Caco-2 (cell line): Measurements from ENCODE around the gene SNX30. TPM values are rescaled to one million over a fixed set of nuclear protein-coding genes. Genes with fewer than 3 reads are reported as not detected.

Experiments used
- BruUV-seq: library from RNA; stranded (reverse); fragments of 400-500 nt; replicated peaks from 2 replicates; lab custom pipeline; 2021; lab: Mats Ljungman, UMichigan
- CTCF ChIA-PET: fragments of 300-600 bp; sonication (Branson Sonifier 250); formaldehyde crosslinking; loops from one replicate; lab custom pipeline; 2022; ENCODE audit warnings: antibody characterized with exemption; lab: Charles Lee
- POLR2A ChIA-PET: fragments of 300-600 bp; sonication (Branson Sonifier 250); formaldehyde crosslinking; loops from one replicate; lab custom pipeline; 2022; ENCODE audit warnings: antibody characterized with exemption; lab: Charles Lee
- DNase-seq, 2 experiments: peaks; one replicate each; pipeline versions ENCODE4 v3.0.0 to v3.0.0-alpha.2; 2020 to 2022
- H3K27me3 ChIP-seq: replicated peaks from 2 replicates; pipeline ENCODE4 v1.6.0; 2011; ENCODE audit warnings: low read length; ENCODE audit not compliant: control insufficient read depth, insufficient read depth
- H3K36me3 ChIP-seq: 2 replicates; pipeline ENCODE4 v1.5.1; 2011; ENCODE audit warnings: low read length; ENCODE audit not compliant: control insufficient read depth, insufficient read depth
- H3K4me1 ChIP-seq: fragments of 250-450 bp; sonication (Bioruptor Pico); 2 replicates; pipeline ENCODE4 v1.5.1; 2020; ENCODE audit warnings: mild to moderate bottlenecking
- H3K4me3 ChIP-seq: 2 replicates; pipeline ENCODE4 v1.5.1; 2011; ENCODE audit warnings: low read depth, mild to moderate bottlenecking, control low read depth, low read length
- H3K9me3 ChIP-seq: fragments of 250-450 bp; sonication (Bioruptor Pico); 2 replicates; pipeline ENCODE4 v1.5.1; 2020; ENCODE audit warnings: mild to moderate bottlenecking, moderate library complexity
- H3K27ac Mint-ChIP-seq: one replicate; pipeline ENCODE4 v1.8.0; 2022; ENCODE audit warnings: mixed read lengths; ENCODE audit not compliant: unreplicated experiment
- H3K27me3 Mint-ChIP-seq: one replicate; pipeline ENCODE4 v1.8.0; 2022; ENCODE audit warnings: mixed read lengths; ENCODE audit not compliant: insufficient read depth, unreplicated experiment
- H3K36me3 Mint-ChIP-seq: one replicate; pipeline ENCODE4 v1.8.0; 2022; ENCODE audit warnings: mild to moderate bottlenecking, mixed read lengths; ENCODE audit not compliant: insufficient read depth, unreplicated experiment
- H3K4me1 Mint-ChIP-seq: one replicate; pipeline ENCODE4 v1.8.0; 2022; ENCODE audit warnings: low read depth, mixed read lengths; ENCODE audit not compliant: unreplicated experiment
- H3K4me3 Mint-ChIP-seq: one replicate; pipeline ENCODE4 v1.8.0; 2022; ENCODE audit warnings: mild to moderate bottlenecking, moderate library complexity, mixed read lengths; ENCODE audit not compliant: unreplicated experiment
- H3K9me3 Mint-ChIP-seq: one replicate; pipeline ENCODE4 v1.8.0; 2022; ENCODE audit warnings: mixed read lengths; ENCODE audit not compliant: unreplicated experiment
- CTCF ChIP-seq, 2 experiments: fragments of 200-600 bp in 1 of 2; IDR thresholded peaks; 1 replicate in 1 of 2; 2 replicates in 1 of 2; pipeline versions ENCODE4 v1.5.1 to v1.8.0; 2011 to 2022; ENCODE audit warnings: antibody characterized with exemption in 1 of 2, control low read depth in 1 of 2, inconsistent platforms in 1 of 2, low read depth in 1 of 2, low read length in 1 of 2, mild to moderate bottlenecking in 1 of 2, moderate library complexity in 1 of 2; ENCODE audit not compliant: insufficient read depth in 1 of 2, severe bottlenecking in 1 of 2, unreplicated experiment in 1 of 2
- intact Hi-C: fragments of 100-400 bp; cut with micrococcal nuclease; formaldehyde crosslinking; loops from one replicate; pipeline ENCODE4 v1.10.0; 2022; ENCODE audit not compliant: unreplicated experiment
- total RNA-seq: library from RNA; stranded (reverse); gene quantifications from 2 replicates; pipeline ENCODE4 v1.2.3, GENCODE V29; 2022

The SNX30 gene
- total RNA-seq, 1 experiment from 2014 or later = 21.8 TPM

- Mint-ChIP-seq H3K27me3 (no peaks in the 10 kb centered on the region), H3K9me3 (no peaks in the 10 kb centered on the region), H3K27ac (no peak overlapping the region), H3K36me3 (peaks cover 4% of the 10 kb centered on the region), H3K4me3 (no peak overlapping the region), H3K4me1 (peaks cover 5% of the 10 kb centered on the region)
- Histone ChIP-seq H3K9me3 (no peaks in the 10 kb centered on the region), H3K4me3 (no peak overlapping the region), H3K4me1 (peaks cover 3% of the 10 kb centered on the region; the same call in 1 of the 2 replicates), H3K36me3 (no peaks in the 10 kb centered on the region), H3K27me3 (no peaks in the 10 kb centered on the region)
- POLR2A ChIA-PET = no interaction called here
- BruUV-seq = no TSS peak
- TF ChIP-seq CTCF (IDR thresholded peaks at IDR 0.05; ENCODE audit: insufficient read depth in 1 of 2, low read depth in 1 of 2, low read length in 1 of 2, severe bottlenecking in 1 of 2, unreplicated experiment in 1 of 2) = no peak
- no peak for DNase-seq
- intact Hi-C loops = no loop called here
- CTCF ChIA-PET = no interaction called here
These were observed 134.8 kb downstream of the SNX30 start for GRCh38 chr9:112885324-112885723.

- no peaks in the 10 kb centered on the region for H3K27me3 ChIP-seq
- intact Hi-C loops = no loop called here
- DNase-seq = no peak
- H3K9me3 Mint-ChIP-seq = no peaks in the 10 kb centered on the region
- no peak for TF ChIP-seq CTCF (IDR thresholded peaks at IDR 0.05; ENCODE audit: insufficient read depth in 1 of 2, low read depth in 1 of 2, low read length in 1 of 2, severe bottlenecking in 1 of 2, unreplicated experiment in 1 of 2)
- no peaks in the 10 kb centered on the region for H3K9me3 ChIP-seq
- POLR2A ChIA-PET = no interaction called here
- no peaks in the 10 kb centered on the region for H3K4me1 Mint-ChIP-seq
- peaks cover 3% of the 10 kb centered on the region for H3K36me3 Mint-ChIP-seq
- peaks cover 3% of the 10 kb centered on the region; the same call in 1 of the 2 replicates for H3K4me1 ChIP-seq
- H3K36me3 ChIP-seq = no peaks in the 10 kb centered on the region
- no peaks in the 10 kb centered on the region for H3K27me3 Mint-ChIP-seq
- CTCF ChIA-PET = no interaction called here
- no TSS peak for BruUV-seq
- no peak overlapping the region for H3K27ac Mint-ChIP-seq
- H3K4me3 ChIP-seq = no peak overlapping the region
- no peak overlapping the region for H3K4me3 Mint-ChIP-seq
These were observed 135.8 kb downstream of the SNX30 start for GRCh38 chr9:112886351-112886750.

- Mint-ChIP-seq H3K9me3 (no peaks in the 10 kb centered on the region), H3K27me3 (no peaks in the 10 kb centered on the region), H3K4me1 (no peaks in the 10 kb centered on the region), H3K27ac (peak overlapping the region; percentile 37), H3K36me3 (no peaks in the 10 kb centered on the region), H3K4me3 (no peak overlapping the region)
- Histone ChIP-seq H3K4me1 (peaks cover 3% of the 10 kb centered on the region; the same call in 1 of the 2 replicates), H3K27me3 (no peaks in the 10 kb centered on the region), H3K4me3 (no peak overlapping the region), H3K36me3 (no peaks in the 10 kb centered on the region), H3K9me3 (no peaks in the 10 kb centered on the region)
- no TSS peak for BruUV-seq
- intact Hi-C loops = no loop called here
- ChIA-PET POLR2A (no interaction called here), CTCF (no interaction called here)
- DNase-seq = no peak
- no peak for TF ChIP-seq CTCF (IDR thresholded peaks at IDR 0.05; ENCODE audit: insufficient read depth in 1 of 2, low read depth in 1 of 2, low read length in 1 of 2, severe bottlenecking in 1 of 2, unreplicated experiment in 1 of 2)
These were observed 136.8 kb downstream of the SNX30 start for GRCh38 chr9:112887381-112887780.
